ENCODE results near the gene UMPS.

GRCh38 chr3:124763206-124763605 is 33.0 kb downstream of the UMPS start:
- no peak for TF ChIP-seq CTCF (IDR thresholded peaks at IDR 0.05; ENCODE audit: low read length)
- TF ChIP-seq EZH2 (optimal IDR thresholded peaks at IDR 0.05; ENCODE audit: low read depth, low read length): no peak
- TF ChIP-seq EZH2phosphoT487 (IDR thresholded peaks at IDR 0.05; ENCODE audit: low read length): no peak

Measured in MM.1S (cell line).